A549 (cell line): ENCODE results near the gene TGFBR3. TPM values are rescaled to one million over a fixed set of nuclear protein-coding genes. Genes with fewer than 3 reads are reported as not detected.
A peak's percentile ranks its signal among the peaks of the same experiment; 100 is the strongest.
"Not testable (repeated sequence)": the region's sequence is repeated elsewhere in the genome, so short reads cannot be mapped to it uniquely, and the experiment has no call there.

ENCODE experiments used
- ATAC-seq, 2 experiments: fragments of 200-7000 bp in 1 of 2; fragments of >200 bp in 1 of 2; cut with Nextera tagmentation in 1 of 2; cut with Tn5 transposase in 1 of 2; 3 replicates each; pipeline versions ENCODE4 v1.8.0 to v1.9.1; 2018 to 2020; ENCODE audit warnings: mild to moderate bottlenecking in 1 of 2, moderate library complexity in 1 of 2
- CTCF ChIA-PET: fragments of 300-600 bp; sonication (Branson Sonifier 250); formaldehyde crosslinking; extraction: SDS; loops from one replicate; lab custom pipeline; 2021; ENCODE audit warnings: antibody characterized with exemption, inconsistent platforms; lab: Yijun Ruan, JAX
- POLR2A ChIA-PET: fragments of 350-600 bp; formaldehyde crosslinking; extraction: SDS; loops from one replicate; lab custom pipeline; 2021; ENCODE audit warnings: antibody characterized with exemption, inconsistent platforms; lab: Yijun Ruan, JAX
- DNase-seq, 2 experiments: peaks; one replicate each; pipeline versions ENCODE4 v3.0.0 to v3.0.0-alpha.2; 2011 to 2016; ENCODE audit warnings: low read depth in 1 of 2, low spot score in 1 of 2
- FAIRE-seq: peaks from 2 replicates; lab custom pipeline; 2011; peaks lifted over from hg19 to GRCh38; lab: Jason Lieb, UNC
- H3K27ac ChIP-seq, 2 experiments: fragments of >200 bp; sonication (Bioruptor Twin); formaldehyde crosslinking; 3 replicates each; pipeline ENCODE4 v1.5.1; 2016 to 2017
- H3K4me1 ChIP-seq: fragments of >200 bp; sonication (Bioruptor Twin); formaldehyde crosslinking; 3 replicates; pipeline ENCODE4 v1.6.1; 2016
- H3K4me2 ChIP-seq: fragments of >200 bp; sonication (Bioruptor Twin); formaldehyde crosslinking; 3 replicates; pipeline ENCODE4 v1.6.1; 2016
- H3K4me3 ChIP-seq: fragments of >200 bp; sonication (Bioruptor Twin); formaldehyde crosslinking; 3 replicates; pipeline ENCODE4 v1.5.1; 2016
- H3K9me3 ChIP-seq: fragments of >200 bp; sonication (Bioruptor Twin); formaldehyde crosslinking; 3 replicates; pipeline ENCODE4 v1.6.1; 2016
- CEBPB ChIP-seq, 2 experiments: fragments of >200 bp in 1 of 2; sonication (Bioruptor Twin) in 1 of 2; formaldehyde crosslinking in 1 of 2; IDR thresholded peaks; 2 replicates each; pipeline ENCODE4 v1.6.1; 2012 to 2016
- E2F6 ChIP-seq: IDR thresholded peaks from 2 replicates; pipeline ENCODE4 v1.6.1; 2012; ENCODE audit warnings: low read depth, borderline replicate concordance
- EHMT2 ChIP-seq: fragments of 200-600 bp; sonication (generic); IDR thresholded peaks from 2 replicates; pipeline ENCODE4 v1.6.1; 2016; ENCODE audit warnings: antibody characterized with exemption, low read depth, mild to moderate bottlenecking, moderate library complexity
- ELK1 ChIP-seq: fragments of 150-350 bp; IDR thresholded peaks from 2 replicates; pipeline ENCODE4 v1.6.1; 2014; ENCODE audit warnings: low read depth, mild to moderate bottlenecking, low read length
- EP300 ChIP-seq, 2 experiments: fragments of >200 bp; sonication (Bioruptor Twin); formaldehyde crosslinking; IDR thresholded peaks; 2 replicates in 1 of 2; 3 replicates in 1 of 2; pipeline ENCODE4 v1.6.1; 2016 to 2017
- FOSL2 ChIP-seq, 2 experiments: fragments of 450-650 bp in 1 of 2; fragments of >200 bp in 1 of 2; sonication (Bioruptor Twin) in 1 of 2; formaldehyde crosslinking; IDR thresholded peaks; 2 replicates each; pipeline versions ENCODE4 v1.5.0 to v1.6.1; 2016 to 2020; ENCODE audit warnings: mild to moderate bottlenecking in 1 of 2, moderate library complexity in 1 of 2
- FOXS1 ChIP-seq: fragments of 250-450 bp; sonication (Bioruptor Pico); IDR thresholded peaks from 2 replicates; pipeline ENCODE4 v1.5.0; 2020; ENCODE audit warnings: mild to moderate bottlenecking, moderate library complexity
- GATA3 ChIP-seq: IDR thresholded peaks from 2 replicates; pipeline ENCODE4 v1.6.1; 2012; ENCODE audit warnings: borderline replicate concordance
- HDAC2 ChIP-seq: fragments of 200-600 bp; sonication (generic); IDR thresholded peaks from 2 replicates; pipeline ENCODE4 v1.6.1; 2016
- JUN ChIP-seq, 2 experiments: fragments of >200 bp; sonication (Bioruptor Twin); formaldehyde crosslinking; IDR thresholded peaks; 2 replicates in 1 of 2; 3 replicates in 1 of 2; pipeline ENCODE4 v1.6.1; 2016 to 2017
- JUNB ChIP-seq: fragments of >200 bp; sonication (Bioruptor Twin); formaldehyde crosslinking; IDR thresholded peaks from 2 replicates; pipeline ENCODE4 v1.6.1; 2016
- KDM1A ChIP-seq: fragments of 200-600 bp; sonication (generic); IDR thresholded peaks from 2 replicates; pipeline ENCODE4 v1.6.1; 2016; ENCODE audit warnings: low read depth, mild to moderate bottlenecking
- MAFK ChIP-seq: fragments of 450-650 bp; IDR thresholded peaks from 2 replicates; pipeline ENCODE4 v1.6.1; 2014; ENCODE audit not compliant: partially characterized antibody
- RFX5 ChIP-seq: fragments of 450-650 bp; IDR thresholded peaks from 2 replicates; pipeline ENCODE4 v1.7.1; 2014; ENCODE audit warnings: antibody characterized with exemption, mild to moderate bottlenecking, moderate library complexity
- RNF2 ChIP-seq: fragments of 200-600 bp; sonication (generic); IDR thresholded peaks from 2 replicates; pipeline ENCODE4 v1.6.1; 2016; ENCODE audit warnings: low read depth, mild to moderate bottlenecking, antibody characterized with exemption, moderate library complexity, borderline replicate concordance
- USF2 ChIP-seq: fragments of 450-650 bp; IDR thresholded peaks from 2 replicates; pipeline ENCODE4 v1.6.1; 2014; ENCODE audit warnings: antibody characterized with exemption
- ZFP36 ChIP-seq: fragments of 450-650 bp; IDR thresholded peaks from 2 replicates; pipeline ENCODE4 v1.6.1; 2014; ENCODE audit warnings: borderline replicate concordance; ENCODE audit not compliant: partially characterized antibody
- ZSCAN20 ChIP-seq: fragments of 250-450 bp; sonication (Bioruptor Pico); IDR thresholded peaks from 2 replicates; pipeline ENCODE4 v1.8.0; 2022; ENCODE audit warnings: mild to moderate bottlenecking, moderate library complexity
- WGBS: methylation state at CpG from one replicate; pipeline ENCODE4 v1.1.6; 2017; ENCODE audit errors: missing lambda C conversion rate; 5-methylcytosine and 5-hydroxymethylcytosine counted together
- polyA plus RNA-seq, 4 experiments: library from polyadenylated mRNA; depleted of rRNA in 3 of 4; stranded (reverse); fragments of >200 nt; fragmentation: RNase III in 1 of 4; extraction: RNeasy Plus Mini Kit Qiagen cat#74134 plus additional on column Dnase treatment in 1 of 4; gene quantifications; 2 replicates in 3 of 4; 3 replicates in 1 of 4; pipeline ENCODE4 v1.2.3, GENCODE V29; 2011 to 2017
- TF ChIP-seq, protein P1 (sequence below): fragments of >200 bp; sonication (Bioruptor Twin); formaldehyde crosslinking; IDR thresholded peaks from 3 replicates; pipeline ENCODE4 v1.6.1; 2016
- TF ChIP-seq, protein P2 (sequence below): IDR thresholded peaks from 2 replicates; pipeline ENCODE4 v1.6.1; 2012

TGFBR3 gene
- polyA plus RNA-seq, 2 of the 4 experiments (the other 2 are of a cell fraction), result 5.0 to 8.9 TPM

DNA sequence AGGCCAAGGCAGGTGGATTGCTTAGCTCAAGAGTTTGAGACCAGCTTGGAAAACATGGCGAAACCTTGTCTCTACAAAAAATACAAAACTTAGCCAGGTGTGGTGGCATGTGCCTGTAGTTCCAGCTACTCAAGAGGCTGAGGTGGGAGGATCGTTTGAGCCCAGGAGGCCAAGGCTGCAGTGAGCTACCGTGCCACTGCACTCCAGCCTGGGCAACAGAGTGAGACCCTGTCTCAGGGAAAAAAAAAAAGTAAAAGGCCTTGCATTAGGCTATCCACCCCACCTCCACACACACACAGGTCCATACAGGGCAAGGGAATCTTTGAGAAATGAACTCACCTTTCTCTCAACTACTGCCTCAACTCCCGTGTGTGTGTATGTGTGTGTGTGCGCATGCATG, 33.9 kb downstream of the TGFBR3 start:
- Histone ChIP-seq H3K4me2 (peak overlapping the region; percentile 68), H3K4me1 (peaks cover 25% of the 10 kb centered on the region), H3K27ac (peak overlapping the region; percentile 64 to 82)
- 78% methylated on average over 5 of the region's 5 CpGs for WGBS
- H3K9me3 ChIP-seq, H3K4me3 ChIP-seq, FAIRE-seq, DNase-seq, POLR2A ChIA-PET: not testable (repeated sequence)
- CTCF ChIA-PET, result interaction anchor here (0.9 to 1.4 kb wide), 5 partner anchors 8 to 340 kb away, joined by 3 to 4 read pairs (median 3); partner anchors contain the start of gene TGFBR3
- peak in 1 of 2 experiments; percentile 39; a peak in 2 of 6 replicates for ATAC-seq

- Histone ChIP-seq H3K9me3 (no peaks in the 10 kb centered on the region), H3K4me1 (peaks cover 31% of the 10 kb centered on the region), H3K4me2 (peak overlapping the region; percentile 68), H3K27ac (peak overlapping the region; percentile 64 to 82), H3K4me3 (peak overlapping the region; percentile 24; the same call in 2 of the 3 replicates)
- ATAC-seq, result peak; percentile 96 to 98
- CTCF ChIA-PET, result interaction anchor here (0.6 to 1.4 kb wide), 6 partner anchors 9 to 340 kb away, joined by 3 to 4 read pairs (median 3); partner anchors contain the start of gene TGFBR3
- WGBS, result 8% methylated on average over 13 of the region's 13 CpGs
- DNase-seq, result peak; percentile 63 to 80
- POLR2A ChIA-PET, result no interaction called here
- no peak for FAIRE-seq
- TF ChIP-seq, protein P1, sequence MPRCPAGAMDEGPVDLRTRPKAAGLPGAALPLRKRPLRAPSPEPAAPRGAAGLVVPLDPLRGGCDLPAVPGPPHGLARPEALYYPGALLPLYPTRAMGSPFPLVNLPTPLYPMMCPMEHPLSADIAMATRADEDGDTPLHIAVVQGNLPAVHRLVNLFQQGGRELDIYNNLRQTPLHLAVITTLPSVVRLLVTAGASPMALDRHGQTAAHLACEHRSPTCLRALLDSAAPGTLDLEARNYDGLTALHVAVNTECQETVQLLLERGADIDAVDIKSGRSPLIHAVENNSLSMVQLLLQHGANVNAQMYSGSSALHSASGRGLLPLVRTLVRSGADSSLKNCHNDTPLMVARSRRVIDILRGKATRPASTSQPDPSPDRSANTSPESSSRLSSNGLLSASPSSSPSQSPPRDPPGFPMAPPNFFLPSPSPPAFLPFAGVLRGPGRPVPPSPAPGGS, result no peak
- TF ChIP-seq EP300 (IDR thresholded peaks at IDR 0.05), result peak; percentile 18 to 25; a peak in 1 of 5 replicates
- no peak for TF ChIP-seq RFX5
- peak; percentile 41; the same call in 1 of the 2 replicates for TF ChIP-seq GATA3
- no peak for TF ChIP-seq RNF2
- TF ChIP-seq, protein P2, sequence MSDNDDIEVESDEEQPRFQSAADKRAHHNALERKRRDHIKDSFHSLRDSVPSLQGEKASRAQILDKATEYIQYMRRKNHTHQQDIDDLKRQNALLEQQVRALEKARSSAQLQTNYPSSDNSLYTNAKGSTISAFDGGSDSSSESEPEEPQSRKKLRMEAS, result peak; percentile 83
- TF ChIP-seq ELK1, result no peak
- TF ChIP-seq EHMT2, result no peak
- TF ChIP-seq ZSCAN20 (CRISPR knock-in tag), result no peak
- TF ChIP-seq JUNB, result peak; percentile 62
- TF ChIP-seq ZFP36, result no peak
- TF ChIP-seq HDAC2, result no peak
- TF ChIP-seq MAFK, result no peak
- TF ChIP-seq KDM1A, result no peak
- TF ChIP-seq FOXS1 (CRISPR knock-in tag), result no peak
- TF ChIP-seq JUN (IDR thresholded peaks at IDR 0.05), result peak in 1 of 2 experiments; percentile 17; a peak in 1 of 5 replicates
- TF ChIP-seq CEBPB (IDR thresholded peaks at IDR 0.05), result peak; percentile 67 to 79
- peak; percentile 57; the same call in 1 of the 2 replicates for TF ChIP-seq E2F6
- no peak for TF ChIP-seq USF2
- TF ChIP-seq FOSL2 (IDR thresholded peaks at IDR 0.05), result peak; percentile 46; the same call in 1 of the 2 replicates
- peak; percentile 60 for TF ChIP-seq FOSL2 (CRISPR knock-in tag; IDR thresholded peaks at IDR 0.05)
Measured at GRCh38 chr1:91851130-91852010, 34.6 kb downstream of the TGFBR3 start.
